RKO (cell line): ENCODE data around the gene ITLN1.
"Not testable (repeated sequence)": the region's sequence is repeated elsewhere in the genome, so short reads cannot be mapped to it uniquely, and the experiment has no call there.

Source experiments
- DNase-seq: peaks from one replicate; pipeline ENCODE4 v3.0.0-alpha.2; 2016; ENCODE audit warnings: low spot score

Gene ITLN1

DNA sequence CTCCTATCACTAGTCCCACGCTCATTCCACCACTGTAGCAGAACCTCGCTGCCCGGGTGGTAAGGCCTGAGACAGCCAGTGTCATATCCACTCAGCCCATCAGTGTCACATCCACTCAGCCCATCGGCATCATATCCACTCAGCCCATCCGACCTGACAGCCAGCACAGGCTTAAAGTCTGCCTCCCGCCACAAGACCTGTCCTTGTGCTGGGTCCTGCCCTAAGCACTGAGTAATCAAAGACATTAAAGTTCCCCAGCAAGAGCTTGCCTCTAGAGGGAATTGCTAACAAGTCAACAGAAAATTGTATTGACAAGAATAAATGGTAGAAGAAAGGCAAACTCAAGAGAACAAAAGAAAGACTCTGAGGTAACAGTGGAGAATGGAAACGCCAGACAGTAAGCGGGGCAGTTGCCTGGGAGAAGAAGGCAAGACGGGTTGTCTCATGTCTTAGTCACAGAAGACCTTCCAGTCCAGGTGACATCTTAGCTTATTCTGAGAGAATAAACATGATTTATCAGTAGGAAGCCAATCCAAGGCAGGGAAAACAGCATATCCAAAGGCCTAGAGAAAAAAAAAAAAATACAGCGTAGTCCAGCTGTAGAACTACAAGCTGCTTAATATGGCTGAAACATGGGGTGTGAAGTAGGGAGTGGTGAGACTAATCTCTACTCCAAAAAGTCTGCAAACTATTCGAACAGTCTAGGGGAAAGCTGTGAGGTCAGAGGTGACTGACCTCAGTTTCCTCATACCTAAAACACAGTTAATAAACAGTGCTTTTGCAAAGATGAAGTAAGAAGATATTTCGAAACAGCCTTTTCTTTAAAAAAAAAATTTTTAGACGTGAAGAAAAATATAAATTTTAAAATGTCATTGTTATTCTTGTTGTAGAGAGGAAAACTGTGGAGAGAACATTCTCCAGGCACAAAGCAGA is 1.1 kb downstream of the ITLN1 start:
- DNase-seq: no peak

DNA sequence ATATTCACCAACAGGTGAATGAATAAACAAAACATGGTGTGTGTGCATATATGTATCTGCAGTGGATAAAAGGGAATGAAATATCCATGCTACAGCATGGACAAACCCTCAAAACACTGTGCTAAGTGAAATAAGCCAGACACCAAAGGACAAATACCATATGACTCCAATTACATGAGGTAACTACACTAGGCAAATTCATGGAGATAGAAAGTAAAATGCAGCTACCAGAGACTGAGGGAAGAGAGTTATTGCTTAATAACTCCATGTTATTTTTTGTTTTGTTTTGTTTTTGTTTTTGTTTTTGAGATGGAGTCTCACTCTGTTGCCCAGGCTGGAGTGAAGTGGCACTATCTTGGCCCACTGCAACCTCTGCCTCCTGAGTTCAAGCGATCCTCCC is 2.4 kb downstream of the ITLN1 start:
- no peak for DNase-seq

DNA sequence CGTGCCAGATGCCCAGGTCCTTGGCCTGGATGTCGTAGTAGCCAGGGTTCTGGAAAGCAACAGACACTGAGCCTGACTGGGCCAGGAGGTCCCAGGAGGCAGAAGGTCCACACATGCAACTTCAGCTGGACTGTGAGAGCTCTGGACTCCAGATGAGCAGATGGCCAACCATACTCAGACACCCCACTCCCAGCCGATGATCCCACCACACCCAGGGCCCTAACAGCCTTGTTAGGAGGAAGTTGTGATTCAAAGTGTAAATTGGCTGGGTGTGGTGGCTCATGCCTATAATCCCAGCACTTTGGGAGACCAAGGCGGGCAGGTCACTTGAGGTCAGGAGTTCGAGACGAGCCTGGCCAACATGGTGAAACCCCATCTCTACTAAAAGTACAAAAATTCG is 3.7 kb downstream of the ITLN1 start:
- not testable (repeated sequence) for DNase-seq

DNA sequence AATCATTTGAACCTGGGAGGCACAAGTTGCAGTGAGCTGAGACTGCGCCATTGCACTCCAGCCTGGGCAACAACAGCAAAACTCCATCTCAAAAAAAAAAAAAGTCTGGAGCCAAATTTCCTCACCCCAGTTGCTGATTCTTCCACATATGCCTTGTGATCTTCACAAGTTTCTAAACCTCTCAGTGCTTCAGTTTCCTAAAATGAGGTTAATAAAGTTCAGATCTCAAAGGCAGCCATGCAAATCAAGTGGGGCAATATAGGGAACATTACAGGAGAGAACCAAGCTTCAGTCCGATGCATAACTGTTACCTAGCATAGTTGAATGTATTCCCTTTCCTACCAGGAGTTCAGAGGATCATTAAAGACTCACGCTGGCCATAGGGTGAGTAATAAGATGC is 4.8 kb downstream of the ITLN1 start:
- no peak for DNase-seq

DNA sequence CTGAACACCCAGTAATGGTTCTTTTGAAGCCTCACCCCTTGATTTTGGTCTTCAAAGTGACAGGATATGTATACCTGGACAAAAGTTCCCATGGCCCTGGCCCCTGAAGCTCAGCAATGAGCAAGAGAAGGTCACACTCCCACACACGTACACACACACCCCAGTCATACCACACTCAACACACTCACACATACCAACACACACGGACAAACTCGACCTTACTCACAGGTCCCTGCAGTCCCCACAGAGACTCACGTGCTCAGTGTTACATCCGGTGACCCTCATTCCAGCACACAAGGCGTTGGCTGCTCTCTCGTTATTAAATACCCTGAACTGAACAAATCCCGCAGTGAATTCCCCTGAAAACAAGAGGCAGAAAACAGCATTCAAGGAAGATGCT is 5.9 kb downstream of the ITLN1 start:
- no peak for DNase-seq

DNA sequence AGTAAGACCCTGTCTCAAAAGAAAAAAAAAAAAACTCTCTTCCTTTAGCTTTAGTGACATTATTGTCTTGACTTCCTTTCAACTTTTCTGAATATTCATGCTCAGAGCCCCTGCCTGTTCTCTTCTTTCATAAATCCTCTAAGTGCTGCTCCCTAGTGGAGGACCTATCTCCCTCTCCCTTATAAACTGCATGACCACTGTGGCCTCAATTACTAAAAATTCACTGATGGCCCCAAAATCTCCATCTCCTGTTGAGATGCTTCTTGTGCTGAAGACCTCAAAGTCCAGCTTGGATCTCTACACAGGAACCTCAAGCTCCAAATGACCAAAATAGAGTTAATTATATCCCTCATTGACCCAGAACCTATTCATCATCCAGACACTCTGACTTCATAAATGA is 7.8 kb downstream of the ITLN1 start:
- DNase-seq: no peak

DNA sequence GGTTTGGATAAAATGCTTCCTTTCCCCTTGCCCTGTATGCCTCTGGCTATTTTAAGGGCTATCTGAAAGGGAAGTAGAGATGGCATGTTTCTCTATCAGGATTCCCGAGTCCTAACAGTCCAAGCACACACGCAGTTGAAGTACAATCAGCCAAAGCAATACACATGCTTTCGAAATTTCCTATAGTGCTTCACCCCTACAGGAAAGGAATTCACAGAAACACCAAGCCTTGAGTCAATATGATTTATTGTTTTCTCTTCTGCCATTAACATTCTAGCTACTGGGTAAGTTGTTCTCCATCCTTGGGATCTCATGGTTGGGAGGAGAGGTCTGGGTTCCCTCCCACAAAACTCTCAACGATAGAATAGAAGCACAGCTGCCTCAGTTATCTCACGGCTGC is 8.7 kb downstream of the ITLN1 start:
- DNase-seq: no peak

DNA sequence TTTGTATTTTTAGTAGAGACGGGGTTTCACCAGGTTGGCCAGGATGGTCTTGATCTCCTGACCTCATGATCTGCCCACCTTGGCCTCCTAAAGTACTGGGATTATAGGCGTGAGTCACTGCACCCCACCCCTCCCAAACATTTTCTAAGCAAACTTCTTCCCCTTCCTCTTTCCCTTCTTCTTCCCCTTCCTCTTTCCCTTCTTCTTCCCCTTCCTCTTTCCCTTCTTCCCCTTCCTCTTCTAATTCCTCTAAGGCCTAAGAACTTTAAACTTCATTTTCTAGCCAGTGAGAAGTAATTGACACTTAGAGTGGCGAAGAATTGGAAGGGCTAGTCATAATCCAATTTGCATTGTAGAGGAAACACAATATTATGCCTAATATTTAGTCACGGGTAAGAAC is 9.4 kb downstream of the ITLN1 start:
- DNase-seq: not testable (repeated sequence)

DNA sequence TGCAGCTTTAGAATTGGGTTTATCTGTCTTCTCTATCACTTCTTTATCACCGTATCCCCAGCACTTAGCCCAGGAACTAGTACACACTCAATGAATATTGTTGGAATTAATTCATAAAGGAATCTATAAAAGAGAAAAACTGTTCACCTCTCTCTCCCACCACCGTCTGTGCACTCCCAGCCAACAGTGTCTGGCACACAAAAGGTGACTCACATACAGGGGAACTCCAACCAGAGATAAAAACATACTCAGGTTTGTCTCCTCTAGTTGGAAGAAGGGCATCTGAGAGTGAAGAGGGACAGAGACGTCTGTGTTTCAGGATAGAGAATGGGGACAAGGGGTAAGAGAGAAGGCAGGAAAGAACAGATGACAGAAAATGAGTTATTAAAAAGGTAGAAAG is 10.0 kb downstream of the ITLN1 start:
- no peak for DNase-seq

DNA sequence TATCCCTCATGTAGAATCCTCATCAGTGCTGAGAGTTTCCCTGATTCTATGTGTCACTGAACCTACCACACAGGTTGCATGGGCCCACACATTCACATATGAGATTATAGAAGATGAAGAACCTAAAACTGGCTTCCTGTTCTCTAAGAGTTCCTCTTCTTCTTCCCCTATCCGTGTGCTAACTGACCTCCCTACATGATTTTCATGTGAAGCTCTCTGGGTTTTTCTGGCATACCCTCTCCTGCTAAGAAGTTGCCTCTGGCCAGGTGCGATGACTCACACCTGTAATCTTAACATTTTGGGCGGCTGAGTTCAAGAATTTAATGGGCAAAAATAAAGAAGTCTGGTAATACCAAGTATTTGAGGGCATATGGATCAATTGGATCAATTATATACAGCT is 16.8 kb downstream of the ITLN1 start:
- no peak for DNase-seq

DNA sequence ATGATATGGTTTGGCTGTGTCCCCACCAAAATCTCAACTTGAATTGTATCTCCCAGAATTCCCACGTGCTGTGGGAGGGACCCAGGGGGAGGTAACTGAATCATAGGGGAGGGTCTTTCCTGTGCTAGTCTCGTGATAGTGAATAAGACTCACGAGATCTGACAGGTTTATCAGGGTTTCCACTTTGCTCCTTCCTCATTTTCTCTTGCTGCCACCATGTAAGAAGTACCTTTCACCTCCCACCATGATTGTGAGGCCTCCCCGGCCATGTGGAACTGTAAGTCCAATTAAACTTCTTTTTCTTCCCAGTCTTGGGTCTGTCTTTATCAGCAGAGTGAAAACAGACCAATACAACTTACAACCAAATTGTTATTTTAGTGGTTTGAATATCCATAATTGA is 17.3 kb downstream of the ITLN1 start:
- DNase-seq: not testable (repeated sequence)

DNA sequence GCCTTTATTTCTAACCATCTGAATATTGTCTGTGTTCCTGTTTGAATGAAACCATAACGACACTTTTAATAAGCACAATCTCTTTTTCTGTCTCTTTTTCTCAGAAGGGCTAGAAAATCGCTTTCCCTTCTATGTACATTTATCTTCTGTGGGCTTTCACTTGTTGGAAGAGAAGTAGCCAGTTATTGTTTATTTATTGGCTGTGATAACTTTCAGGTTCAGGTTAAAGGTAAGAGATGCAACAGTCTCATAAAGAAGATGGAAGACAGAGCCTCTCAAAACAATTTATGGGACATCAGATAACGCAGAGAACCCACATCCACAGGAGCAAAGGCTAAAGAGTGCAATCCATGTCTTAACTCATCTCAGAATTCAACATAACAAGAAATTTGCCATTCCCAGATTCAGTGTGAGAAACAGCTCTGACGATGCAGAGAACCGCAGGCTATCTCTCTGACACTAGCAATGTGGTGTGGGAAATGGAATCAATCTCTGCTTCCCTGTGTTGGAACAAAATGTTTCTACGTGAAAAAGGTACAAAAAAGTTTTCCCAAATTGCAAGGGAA is 18.2 kb downstream of the ITLN1 start:
- no peak for DNase-seq

DNA sequence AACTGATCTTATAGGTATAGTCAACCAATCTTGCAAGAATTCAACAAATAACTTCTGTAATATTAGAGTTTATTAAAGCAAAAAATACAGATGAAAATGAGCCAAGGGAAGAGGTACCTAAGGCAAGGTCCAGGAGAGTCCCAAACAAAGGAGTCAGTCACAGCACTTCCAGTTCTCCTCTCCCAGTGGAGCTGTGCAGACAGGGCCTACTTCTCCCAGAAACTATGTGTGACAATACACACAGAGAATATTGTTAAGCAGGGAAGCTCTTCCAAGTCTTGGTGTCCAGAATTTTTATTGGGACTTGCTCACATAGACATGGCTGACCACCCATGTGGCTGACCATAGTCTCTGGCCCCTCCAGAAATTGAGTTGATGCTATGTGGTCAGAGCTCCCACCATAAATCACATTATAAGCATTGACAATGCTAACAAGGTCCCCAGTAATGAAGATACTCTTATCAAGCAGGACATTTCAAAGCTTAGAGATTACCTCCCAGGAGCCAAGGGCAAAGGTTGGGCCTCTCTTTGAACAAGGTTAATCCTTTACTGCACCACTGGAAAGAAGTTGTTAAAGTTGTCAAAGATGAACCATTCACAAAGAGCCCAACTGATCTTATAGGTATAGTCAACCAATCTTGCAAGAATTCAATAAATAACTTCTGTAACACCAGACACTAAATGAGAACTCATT is 18.8 kb downstream of the ITLN1 start:
- no peak for DNase-seq

DNA sequence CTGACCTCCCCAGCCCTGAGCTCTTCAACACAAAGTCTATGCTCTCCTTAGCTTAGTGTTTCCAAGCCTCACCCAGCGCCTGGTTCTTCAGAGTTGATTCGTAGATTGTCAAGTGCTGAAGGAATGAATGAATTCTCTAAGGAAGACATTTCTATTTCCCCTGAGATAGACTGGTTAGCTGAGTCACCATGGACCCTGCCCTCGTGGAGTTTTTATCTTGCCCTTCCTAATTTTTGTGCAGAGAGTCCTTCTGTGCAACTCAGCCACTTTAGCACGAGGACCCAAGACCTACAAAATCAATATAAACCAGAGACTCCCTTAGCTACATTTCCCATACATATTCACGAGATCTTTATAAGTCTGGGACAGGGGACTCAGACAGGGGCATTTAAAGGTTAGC is 19.6 kb downstream of the ITLN1 start:
- DNase-seq: no peak

DNA sequence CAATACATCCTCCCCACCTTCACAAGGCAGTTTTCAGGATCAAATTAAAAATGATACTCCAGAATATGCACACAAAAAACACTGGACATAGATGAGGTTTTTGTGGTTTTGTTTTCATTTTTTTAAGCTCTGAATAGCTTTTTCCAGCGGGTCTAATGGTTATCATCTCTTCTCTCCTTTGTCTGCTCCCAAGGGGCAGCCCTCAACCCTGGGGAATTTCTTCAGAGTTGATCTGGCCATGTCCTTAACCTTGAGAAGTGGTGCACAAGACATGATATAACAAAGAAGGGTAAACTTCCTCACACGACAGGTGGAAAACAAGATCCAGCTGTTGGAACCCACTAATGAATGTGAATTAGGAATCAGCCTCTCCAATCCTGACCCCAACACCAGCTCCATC is 20.8 kb downstream of the ITLN1 start:
- DNase-seq: no peak

DNA sequence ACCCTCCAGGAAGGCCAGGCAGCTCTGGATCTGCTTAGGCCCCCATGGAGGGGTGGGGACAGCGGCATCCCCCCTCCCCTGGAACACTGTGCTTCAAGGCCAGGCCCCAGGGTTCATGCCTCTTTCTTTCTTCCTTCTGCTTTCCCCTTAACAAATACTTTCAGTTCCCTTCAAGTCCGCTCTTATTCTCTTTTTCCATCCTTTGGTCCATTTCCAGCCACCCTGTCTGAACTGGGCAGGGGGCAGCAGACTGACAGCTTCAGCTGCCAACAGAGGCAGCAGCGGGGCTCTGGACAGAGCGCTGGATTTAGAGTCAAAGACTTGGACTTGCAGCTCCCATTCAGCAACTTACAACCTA is 21.2 kb downstream of the ITLN1 start:
- no peak for DNase-seq

DNA sequence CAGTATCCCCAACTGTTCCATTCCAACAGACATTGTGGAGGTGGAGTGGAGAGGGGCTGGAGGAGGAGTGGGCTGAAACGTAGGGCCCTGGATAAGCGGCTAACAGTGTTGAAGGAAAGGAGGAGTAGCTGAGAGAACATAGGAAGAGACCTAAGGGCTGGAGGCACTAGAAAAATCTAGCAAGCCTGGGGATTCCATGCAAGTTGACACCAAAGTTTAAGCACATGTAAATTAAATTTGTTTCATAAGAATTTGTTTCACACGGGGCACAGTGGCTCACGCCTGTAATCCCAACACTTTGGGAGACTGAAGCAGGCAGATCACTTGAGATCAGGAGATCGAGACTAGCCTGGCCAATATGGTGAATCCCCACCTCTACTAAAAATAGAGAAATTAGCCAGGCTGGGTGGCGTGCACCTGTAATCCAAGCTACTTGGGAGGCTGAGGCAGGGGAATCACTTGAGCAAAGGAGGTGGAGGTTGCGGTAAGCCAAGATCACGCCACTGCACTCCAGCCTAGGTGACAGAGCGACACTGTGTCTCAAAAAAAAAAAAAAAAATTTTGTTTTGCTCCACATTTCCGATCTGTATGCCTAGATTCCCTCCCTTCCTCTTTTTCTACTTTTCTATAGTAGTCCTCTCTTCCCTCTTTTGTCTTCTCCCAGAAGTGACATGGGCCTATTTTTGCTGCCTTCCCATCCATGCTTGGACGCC is 21.8 kb downstream of the ITLN1 start:
- no peak for DNase-seq

DNA sequence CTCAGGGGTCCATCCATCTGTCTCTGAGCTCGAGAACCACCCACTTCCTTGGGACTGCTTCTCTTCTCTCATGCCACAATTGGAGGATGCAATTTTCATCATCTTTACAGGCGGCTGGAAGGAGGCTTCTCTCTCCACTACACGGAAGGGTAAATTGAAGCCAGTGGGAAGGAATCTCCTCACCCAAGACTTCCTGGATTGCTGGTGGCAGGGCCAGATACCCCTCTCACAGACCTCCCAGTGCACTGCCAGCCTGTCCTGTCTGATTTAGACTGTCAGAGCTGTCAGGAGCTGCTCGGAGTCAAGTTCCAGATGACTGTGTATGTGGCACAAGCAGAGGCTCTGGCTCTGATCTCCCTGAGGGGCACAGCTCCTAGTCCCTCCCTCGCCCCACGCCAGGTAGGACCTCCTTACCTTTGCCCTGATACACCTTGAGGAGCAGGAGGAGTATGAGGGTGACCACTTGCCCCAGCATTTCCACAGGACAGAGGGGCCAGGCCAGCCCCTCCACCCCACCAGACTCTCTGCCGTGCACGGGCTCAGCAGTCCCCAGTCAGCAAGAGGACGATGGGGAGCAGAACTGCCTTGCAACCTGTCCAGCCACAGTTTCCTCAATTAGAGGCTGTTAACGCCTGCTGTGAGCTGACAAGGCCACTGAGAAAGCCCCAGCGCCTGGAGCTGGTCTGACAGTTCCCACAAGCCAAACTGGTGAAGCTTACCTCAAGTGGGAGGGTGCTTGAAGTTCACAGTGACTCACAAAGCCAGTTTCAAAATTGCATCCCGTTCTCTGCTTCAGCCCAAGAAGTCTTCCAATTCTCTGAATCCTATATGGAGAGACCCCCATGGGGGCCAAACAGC is 22.5 kb downstream of the ITLN1 start, which contains the start of gene CD244:
TSS of gene CD244 (minus strand) at position 685 of the 858 bp plus-strand sequence. CDS start at position 475, 210 bp downstream.
- peak; percentile 34 for DNase-seq

DNA sequence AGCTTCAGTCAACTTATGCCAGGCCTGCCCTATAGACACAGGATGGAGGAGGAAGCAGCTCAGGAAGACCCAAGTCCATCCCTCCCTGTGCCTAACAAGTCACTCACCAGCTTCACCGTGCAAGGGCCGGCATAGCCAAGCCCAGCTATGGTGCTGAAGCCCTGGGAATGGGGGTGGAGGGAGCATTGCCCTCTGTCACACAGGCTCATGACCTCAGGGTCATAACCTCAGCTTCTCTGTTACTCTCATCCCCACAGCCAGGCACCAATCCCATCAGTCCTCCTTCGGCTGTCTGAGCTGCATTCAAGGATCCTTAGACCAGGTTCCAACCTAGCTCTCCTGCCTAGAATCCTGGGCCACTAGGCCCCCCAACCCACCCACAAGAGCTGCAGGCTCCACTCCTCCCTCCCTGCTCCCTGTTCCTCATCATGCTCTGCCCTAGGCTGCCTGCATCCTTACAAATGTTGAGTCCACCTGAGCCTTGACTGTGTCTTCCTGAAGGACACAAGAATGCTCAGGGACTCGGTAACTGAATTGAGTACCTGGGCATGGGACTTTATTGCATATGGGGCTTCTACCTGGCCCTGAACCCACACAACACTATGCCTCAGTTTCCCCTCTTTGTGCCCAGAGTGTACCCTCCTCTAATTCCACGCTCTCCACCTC is 24.0 kb downstream of the ITLN1 start:
- DNase-seq: no peak

DNA sequence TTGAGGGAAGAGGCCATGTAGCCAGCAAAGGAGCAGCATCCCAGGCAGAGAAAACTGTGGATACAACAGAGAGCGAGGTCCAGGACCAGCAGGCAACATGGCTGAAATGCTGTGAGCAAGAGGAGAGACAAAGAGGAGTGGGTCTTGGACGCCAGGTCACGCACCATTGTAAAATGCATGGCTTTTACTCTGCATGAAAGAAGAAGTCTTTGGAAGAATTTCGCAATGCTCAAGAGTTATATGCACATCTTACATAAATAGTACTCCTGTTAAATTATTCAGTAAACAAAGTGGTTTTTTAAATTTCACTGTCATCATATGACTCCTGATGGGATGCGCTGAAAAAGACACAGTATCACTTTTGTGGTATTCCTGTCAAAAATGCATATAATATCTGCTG is 25.8 kb downstream of the ITLN1 start:
- DNase-seq: no peak

DNA sequence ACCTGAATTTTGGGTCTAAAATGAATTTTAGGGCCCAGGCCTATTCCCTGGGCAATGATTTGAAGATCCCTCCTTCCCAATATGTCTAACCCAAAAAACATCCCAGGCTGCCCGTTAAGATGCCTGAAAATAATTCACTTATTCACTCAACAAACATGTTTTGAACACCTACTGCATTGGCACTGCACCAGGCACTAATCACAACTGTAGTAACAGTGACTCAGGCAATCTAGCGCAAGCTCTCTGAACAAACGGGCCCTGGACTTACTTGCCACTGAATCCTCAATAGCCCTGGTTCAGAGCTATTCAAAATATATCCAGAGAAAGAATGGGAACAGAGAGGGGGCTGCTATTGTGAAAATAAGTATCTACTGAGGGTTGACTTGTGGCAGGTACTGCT is 26.5 kb downstream of the ITLN1 start:
- peak; percentile 15 for DNase-seq
